GM19468 (cell line): ENCODE data around the gene CDKAL1.
"Not testable (repeated sequence)": the region's sequence is repeated elsewhere in the genome, so short reads cannot be mapped to it uniquely, and the experiment has no call there.

Experiments
- ATAC-seq: cut with Tn5 transposase; IDR thresholded peaks from one replicate; pipeline ENCODE4 v1.9.1; 2021; ENCODE audit warnings: mild to moderate bottlenecking, moderate library complexity, moderate number of reproducible peaks; ENCODE audit not compliant: unreplicated experiment; ENCODE audit errors: extremely low read depth

Gene CDKAL1

DNA sequence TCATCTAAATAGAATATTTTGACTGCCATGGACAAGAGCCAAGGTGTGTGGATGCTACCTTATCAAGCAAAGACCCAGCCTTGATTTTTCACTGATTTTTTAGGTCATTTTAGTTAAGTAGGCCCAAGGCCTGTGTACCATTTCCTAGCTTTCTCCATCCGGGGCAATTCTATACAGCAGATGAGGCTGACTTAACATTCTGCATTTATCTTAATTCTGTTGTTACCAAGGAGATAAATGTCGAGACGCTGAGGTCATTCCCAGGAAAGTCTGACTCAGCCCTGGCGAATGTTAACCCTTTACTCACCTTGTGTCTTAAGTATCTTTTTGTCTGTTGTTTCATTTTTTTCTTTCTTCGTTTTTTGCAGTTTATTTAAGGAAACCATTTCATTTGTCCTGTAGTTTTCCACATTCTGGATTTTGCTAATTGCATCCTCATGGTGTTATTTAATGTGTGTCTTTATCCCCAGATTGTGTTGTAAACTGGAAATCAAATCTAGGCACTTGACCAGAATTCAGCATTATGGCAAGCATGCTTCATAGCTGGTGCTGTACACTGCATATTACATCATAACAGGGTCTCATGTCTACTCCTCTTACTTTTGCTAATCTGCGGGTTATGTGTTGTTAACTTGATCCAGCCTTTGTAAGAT lies 277.0 kb downstream of the CDKAL1 start:
- ATAC-seq, result no peak

DNA sequence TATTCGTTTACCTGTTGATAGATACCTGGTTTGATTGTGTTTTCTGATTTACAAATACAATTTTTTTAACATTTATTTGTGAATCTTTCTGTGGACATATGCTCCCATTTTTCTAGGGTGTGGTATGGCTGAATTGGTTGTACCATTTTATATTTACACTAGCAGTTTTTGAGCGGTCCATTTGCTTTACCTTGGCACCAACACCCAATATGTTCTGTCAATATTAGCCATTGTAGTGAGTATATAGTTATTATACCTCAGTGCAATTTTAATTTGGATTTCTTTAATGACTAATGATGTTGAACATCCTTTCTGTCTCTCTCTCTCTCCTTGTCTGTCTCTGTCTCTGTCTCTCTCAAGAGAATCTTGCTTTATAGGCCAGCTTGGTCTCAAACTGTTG lies 278.5 kb downstream of the CDKAL1 start:
- no peak for ATAC-seq

DNA sequence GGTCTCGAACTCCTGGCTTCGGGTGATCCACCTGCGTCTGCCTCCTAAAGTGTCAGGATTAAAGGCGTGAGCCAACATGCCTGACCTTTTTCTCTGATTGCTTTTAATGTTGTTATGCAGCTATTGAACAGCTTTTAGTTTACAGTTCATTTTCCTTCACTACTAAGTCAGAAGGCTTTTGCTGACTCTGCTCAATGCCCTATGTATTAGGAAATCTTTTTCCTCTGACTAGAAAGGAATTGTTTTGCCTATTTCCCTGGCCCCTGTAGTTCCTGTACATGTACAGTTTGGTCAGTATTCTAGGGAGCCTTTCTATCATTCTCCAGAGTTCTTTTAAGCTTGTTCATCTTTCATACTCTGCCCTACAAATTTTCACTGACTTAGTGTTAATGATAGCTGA lies 280.2 kb downstream of the CDKAL1 start:
- ATAC-seq, result no peak

DNA sequence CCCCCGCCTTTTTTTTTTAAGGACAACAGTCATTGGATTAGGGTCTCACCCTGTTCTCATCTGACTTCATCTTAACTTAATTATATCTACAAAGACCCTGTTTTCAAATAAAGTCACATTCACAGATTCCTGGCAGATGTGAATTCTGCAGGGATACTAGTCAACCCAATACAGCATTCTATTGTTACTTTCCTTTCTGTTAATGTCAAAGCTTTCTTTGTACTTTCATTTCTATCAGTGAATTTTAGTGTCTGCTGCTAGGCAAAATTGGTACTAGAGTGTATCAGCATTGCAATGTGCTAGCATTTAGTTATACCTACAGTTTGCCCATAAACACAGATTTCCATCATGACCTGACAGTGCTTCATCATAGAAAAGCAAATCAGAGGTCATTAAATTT lies 281.9 kb downstream of the CDKAL1 start:
- no peak for ATAC-seq

DNA sequence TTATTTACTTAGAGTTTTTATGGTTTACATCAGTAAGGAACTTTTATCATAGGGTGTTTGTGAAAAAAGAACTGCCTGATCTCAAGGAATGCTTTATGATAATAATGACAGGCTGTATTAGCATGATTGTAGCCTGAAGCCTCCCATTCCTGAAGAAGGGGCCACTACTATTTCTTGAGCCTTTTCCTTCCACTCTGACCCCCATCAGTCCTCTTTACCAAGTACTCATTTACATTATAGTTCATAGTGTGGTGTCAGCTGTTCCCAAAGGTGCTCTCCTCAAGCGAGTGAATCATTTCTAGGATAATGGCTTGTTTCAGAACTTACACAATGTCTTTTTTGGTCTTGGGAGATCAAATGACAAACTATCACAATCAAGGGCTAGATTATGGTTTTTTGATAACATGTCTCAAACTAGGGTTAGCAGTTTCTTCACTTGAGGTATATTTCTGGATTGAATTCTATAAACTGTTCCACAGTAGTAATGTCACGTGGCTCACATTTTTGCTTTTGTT lies 283.6 kb downstream of the CDKAL1 start:
- ATAC-seq, result no peak

DNA sequence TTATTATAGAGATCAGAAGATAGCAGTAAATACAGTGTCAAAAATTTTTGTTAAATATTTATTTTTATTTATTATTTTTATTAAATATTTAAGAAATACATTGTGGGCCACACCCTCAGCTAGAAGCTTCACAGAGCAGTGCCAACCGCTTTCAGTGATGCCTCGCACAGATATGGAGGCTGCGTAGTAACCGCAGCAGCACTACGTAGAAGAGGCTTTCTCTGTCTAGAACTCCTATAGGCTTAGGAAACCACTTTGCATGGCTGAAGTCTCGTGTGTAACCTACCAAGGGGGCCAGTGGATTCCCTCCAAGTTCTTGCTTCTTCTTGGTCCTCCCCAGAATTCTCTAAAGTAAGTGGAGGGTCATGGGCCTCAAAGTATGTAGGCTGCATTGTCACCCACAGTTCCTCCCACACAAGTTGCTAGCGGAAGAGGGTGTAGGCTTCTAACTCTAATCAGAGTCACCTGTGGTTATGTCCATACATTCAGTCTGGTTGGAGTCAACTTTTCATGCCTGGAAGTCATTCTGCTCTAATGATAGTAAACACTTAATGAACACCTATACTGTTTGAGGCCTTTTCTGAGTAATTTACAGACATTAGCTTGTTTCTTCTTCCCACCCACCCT lies 285.6 kb downstream of the CDKAL1 start:
- ATAC-seq, result no peak

DNA sequence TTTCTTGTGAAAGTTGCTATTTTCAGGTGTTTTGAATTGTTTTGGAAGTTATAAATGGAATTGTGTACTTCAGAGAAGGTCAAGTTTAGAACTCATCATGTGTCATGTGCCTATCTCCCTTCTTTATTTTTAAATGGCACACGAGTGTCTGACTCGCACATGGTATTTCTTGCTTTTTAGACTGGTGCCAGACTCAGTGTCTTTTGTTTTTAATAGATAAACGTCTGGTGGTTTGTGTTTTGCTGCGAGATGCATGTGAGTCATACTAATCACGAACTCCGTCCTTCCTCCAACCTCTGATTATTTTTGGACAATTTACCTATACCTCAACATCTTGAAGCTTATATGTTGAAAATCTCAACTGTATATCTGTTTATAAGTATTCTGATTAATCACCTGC lies 292.1 kb downstream of the CDKAL1 start:
- ATAC-seq, result no peak

DNA sequence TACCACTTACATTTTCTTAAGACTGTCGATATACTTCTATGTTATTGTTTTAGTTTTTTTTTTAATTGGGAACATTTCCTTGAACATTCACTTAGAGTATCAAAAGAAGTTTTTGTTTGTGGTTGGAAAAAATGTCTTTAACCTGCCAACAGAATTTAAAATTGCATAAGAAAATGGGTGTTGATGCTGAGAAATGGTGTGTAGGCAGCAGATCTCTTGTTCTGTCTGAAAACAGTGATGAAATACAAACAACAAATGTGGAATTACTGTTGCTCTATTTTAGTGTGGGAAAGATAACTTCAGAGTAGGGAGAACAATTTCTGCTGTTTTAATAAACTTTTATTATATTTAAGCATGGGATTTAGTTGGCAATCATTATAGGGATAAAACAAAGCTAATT lies 293.5 kb downstream of the CDKAL1 start:
- no peak for ATAC-seq

DNA sequence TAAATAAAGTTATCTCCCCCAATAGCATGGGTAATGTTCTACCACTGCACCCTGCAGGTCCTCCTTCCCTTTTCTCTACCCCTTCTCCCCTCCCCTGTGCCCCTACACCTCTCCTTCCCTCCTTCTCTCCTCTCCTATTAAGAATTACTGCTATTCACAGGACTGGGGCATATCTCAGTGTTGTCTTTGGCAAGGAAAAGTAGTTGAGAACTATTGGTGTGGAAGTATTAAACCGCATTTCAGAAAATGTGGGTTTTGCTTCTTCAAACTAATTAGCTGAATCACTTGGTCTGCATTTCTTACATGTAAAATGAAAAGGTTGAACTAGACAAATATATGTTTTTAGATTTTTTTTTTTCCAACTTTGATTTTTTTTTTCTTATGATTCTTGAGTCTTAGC lies 296.3 kb downstream of the CDKAL1 start:
- no peak for ATAC-seq

DNA sequence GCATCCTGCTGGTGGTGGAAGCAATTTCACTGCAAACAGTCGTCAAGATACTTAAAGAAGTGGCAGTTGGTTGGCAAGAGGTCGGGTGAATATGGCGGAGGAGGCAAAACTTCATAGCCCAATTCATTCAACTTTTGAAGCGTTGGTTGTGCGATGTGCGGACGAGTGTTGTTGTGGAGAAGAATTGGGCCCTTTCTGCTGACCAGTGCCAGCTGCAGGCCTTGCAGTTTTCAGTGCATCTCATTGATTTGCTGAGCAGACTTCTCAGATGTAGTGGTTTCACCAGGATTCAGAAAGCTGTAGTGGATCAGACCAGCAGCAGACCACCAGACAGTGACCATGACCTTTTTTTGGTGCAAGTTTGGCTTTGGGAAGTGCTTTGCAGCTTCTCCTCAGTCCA lies 297.0 kb downstream of the CDKAL1 start:
- ATAC-seq, result not testable (repeated sequence)

DNA sequence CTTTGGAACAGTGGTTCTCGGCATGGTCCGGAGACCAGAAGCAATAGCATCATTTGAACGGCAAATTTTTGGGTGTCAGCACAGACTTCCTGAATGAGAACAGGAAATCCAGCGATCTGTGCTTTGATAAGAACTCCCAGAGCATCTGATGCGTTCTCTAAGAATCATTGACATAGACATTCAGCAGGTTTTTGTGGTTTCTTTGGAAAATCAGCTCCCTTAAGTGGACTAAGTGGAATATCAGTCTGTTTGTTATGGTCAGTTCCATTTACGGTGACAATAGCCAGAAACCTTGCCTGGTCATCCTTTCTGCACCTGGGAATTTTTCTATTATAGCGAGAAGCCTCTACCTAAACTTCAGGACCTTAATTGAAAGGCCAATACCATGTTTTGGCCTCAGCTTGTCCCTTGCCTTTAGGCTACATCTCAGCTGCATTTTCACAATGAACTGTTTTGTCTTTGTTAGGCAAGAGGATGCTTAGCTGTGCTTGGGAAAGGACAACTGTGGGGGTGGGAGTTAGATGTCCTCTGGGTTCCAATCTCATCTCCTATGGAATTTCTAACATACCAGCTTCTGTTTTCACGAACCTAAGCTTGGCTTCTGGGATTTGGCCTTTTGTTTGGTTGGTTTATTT lies 299.7 kb downstream of the CDKAL1 start:
- no peak for ATAC-seq

DNA sequence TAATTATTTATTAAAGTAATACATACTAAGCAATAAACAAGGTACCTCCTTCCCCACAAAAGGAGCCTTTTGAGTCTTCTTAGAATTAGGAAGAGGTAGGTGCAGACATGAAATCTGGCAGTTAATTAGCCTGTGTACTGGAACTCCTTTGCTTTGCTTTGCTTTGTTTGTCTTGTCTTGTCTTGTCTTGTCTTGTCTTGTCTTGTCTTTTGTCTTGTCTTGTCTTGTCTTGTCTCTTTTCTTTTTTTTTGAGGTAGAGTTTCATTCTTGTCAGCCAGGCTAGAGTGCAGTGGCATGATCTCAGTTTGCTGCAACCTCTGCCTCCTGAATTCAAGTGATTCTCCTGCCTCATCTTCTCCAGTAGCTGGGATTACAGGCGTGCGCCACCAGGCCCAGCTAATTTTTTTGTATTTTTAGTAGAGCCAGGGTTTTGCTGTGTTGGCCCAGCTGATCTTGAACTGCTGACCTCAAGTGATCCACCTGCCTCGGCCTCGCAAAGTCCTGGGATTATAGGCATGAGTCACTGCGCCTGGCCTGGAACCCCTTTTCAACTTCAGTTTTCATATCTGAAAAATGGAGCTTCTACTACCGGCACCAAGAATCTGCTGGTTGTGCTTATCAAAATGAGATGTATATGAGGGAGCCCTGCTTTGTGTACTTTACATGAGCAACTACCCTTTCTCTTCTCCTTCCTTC lies 301.2 kb downstream of the CDKAL1 start:
- ATAC-seq, result no peak

DNA sequence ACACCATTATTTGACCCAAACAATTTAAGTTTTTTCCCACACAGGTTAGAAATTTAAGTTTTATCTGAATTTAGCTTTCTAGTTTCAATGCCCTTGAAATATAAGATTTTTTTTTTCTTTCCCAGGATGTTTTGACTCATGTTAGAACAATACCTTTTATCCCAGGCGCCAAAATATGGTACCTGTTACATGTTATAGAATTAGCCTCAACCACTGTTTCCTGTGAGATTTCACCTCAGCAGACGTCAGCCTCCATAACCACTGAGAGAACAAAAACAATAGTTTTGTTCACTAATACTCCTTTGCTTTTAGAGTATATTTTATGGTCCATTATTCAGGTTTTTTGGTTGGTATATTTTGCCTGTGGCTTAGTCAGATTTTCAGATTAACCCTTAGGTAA lies 302.9 kb downstream of the CDKAL1 start:
- ATAC-seq, result no peak

DNA sequence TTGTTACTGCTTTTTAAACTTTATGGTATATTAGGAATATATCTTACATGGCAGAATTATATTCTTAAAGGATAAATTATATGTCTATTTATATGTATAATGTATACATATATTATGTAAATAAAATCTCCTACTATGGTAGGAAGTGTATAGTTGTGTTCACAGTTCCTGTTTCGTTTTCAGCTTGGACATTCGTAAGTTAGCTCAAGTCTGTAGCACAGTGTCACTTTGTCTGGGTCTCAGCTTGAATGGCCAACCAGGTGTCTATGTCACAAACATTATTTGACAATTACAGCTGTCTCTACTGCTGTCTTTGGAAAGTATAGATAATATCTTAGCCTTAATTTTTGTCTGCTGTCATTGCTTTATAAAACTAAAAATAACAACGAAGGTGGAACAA lies 303.9 kb downstream of the CDKAL1 start:
- no peak for ATAC-seq

DNA sequence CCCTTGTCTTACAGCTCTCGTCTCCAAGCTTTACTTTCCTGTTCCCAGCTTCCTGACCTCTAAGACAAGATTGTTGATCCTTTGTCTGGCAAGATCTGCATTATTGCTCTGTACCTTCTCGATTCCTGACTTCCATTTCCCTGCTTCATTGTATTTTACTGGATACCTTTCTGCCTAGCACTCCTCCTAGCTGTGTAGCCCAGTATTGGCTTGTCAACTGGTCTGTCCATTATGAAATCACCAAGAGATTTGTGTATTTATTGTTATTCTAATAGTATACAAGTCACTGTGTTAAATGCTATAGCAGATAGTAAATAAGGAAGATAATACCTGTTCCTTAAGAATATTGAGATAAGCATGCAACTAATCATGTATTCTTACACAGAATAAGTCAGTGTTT lies 305.4 kb downstream of the CDKAL1 start:
- no peak for ATAC-seq

DNA sequence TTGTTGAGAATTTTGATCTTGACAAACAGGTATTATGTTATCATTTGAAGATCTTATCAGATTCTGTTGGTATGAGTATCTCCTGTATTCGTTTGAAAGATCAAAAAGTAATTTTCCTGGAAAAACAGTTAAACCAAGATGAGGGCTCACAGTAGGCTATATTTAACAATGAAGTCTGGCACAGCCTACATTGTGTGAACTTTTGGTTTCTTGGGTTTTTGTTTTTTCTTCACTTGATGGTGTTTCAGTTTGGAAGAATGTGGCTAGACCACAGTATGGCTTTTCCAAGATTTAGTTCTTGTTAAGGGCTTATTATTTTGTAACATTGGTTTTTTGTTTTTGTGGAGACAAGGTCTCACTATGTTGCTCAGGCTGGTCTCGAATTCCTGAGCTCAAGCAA lies 306.4 kb downstream of the CDKAL1 start:
- no peak for ATAC-seq

DNA sequence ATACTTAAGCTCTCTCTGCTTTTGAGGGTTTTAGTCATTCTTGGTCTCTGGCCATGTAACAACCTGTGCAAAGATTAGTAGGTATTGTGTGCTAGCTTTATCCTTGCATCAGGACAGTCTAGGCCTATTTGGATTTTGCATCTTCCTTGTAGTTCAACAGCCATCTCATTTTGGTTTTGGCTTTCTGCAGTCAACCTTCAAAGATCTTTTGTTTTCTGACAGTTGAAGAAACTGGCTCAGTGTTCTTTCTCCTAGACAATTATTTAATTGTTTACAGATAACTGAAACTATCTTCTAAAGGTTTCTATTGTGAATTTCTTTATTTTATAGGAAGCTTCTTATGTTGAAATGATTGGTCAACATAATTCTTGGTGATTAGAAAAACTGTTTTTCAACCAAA lies 307.5 kb downstream of the CDKAL1 start:
- ATAC-seq, result no peak

DNA sequence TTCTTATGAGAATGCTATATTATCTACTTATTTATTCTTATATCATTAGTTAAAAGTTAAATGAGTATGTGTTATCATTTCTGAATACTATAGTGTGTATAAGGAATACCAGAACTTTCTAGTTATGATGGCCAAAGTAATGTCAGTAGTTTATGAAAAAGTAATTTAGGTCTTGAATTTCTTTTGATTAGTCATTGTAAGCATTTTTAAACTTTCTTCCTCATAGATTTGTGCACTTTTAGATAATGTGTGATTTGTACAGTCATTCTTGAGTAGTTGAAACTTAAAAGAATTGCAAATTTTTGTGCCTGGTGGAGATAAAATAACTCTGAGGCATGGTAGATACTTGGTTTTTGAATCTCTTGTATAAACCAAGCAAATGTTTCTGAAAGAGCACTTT lies 311.3 kb downstream of the CDKAL1 start:
- no peak for ATAC-seq

DNA sequence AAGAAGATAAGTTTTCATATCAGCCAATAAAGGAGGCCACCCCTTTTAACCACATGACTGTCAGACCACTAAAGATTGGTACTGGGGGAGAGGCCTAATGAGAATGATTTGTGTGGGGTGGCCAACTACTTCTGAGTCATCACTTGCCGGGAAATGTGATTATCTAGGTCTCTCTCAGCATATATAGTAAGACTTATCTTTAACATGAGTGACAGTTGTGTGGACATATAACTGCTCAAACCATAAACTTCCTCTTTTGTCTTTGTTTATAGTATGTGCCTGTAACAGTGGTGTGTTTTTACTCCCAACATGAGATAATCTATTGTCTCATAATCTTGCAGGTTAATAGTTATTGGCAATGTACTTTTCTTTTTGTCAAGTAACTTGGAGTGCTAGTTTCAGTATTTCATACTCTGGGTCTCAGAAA lies 312.4 kb downstream of the CDKAL1 start:
- no peak for ATAC-seq

DNA sequence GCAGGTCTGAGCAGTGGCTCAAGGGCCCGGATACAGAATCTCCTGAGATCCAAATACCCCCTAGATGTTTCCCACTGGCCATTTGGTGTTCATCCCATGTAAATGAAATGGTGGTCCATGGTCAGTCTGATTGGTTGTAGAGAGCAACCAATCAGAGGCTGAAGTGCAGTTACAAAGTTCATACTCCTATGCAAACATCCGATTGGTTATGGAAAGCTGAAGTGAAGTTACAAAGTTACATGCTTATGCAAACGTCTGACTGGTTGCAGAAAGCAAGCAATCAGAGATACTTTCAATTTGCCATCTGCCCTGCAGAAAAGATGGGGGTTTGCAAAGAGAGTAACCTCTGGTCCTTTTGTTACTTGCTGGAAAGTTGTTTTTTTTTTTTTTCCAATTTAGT lies 313.6 kb downstream of the CDKAL1 start:
- ATAC-seq, result no peak
